Measurements from ENCODE around the gene DGKH. TPM values are rescaled to one million over a fixed set of nuclear protein-coding genes. Genes with fewer than 3 reads are reported as not detected.
"Not testable (repeated sequence)": the region's sequence is repeated elsewhere in the genome, so short reads cannot be mapped to it uniquely, and the experiment has no call there.

The DGKH gene
- total and polyA plus RNA-seq, 2 experiments from 2014 or later = 2.0 to 11.2 TPM

- no peak for TF ChIP-seq CTCF (IDR thresholded peaks at IDR 0.05; ENCODE audit: low read depth, low read length)
- H3K27ac ChIP-seq = no peak overlapping the region
- no peaks in the 10 kb centered on the region for H3K27me3 ChIP-seq
- no peaks in the 10 kb centered on the region for H3K36me3 ChIP-seq
- H3K4me1 ChIP-seq (ENCODE audit: low read depth) = no peaks in the 10 kb centered on the region
- H3K9me3 ChIP-seq (ENCODE audit: low read depth) = no peaks in the 10 kb centered on the region
- no peak overlapping the region for H3K4me3 ChIP-seq
- no peak for DNase-seq (ENCODE audit: low read depth in 1 of 2, low spot score in 1 of 2)
These were observed 36.3 kb downstream of the DGKH start for GRCh38 chr13:42084722-42085121.

- no peak overlapping the region for H3K4me3 ChIP-seq
- no peak for TF ChIP-seq CTCF (IDR thresholded peaks at IDR 0.05; ENCODE audit: low read depth, low read length)
- no peak for DNase-seq (ENCODE audit: low read depth in 1 of 2, low spot score in 1 of 2)
- H3K4me1 ChIP-seq (ENCODE audit: low read depth) = no peaks in the 10 kb centered on the region
- H3K36me3 ChIP-seq = no peaks in the 10 kb centered on the region
- H3K9me3 ChIP-seq (ENCODE audit: low read depth) = no peaks in the 10 kb centered on the region
- no peaks in the 10 kb centered on the region for H3K27me3 ChIP-seq
- no peak overlapping the region for H3K27ac ChIP-seq
These were observed 38.1 kb downstream of the DGKH start for GRCh38 chr13:42086582-42086981.

DNA sequence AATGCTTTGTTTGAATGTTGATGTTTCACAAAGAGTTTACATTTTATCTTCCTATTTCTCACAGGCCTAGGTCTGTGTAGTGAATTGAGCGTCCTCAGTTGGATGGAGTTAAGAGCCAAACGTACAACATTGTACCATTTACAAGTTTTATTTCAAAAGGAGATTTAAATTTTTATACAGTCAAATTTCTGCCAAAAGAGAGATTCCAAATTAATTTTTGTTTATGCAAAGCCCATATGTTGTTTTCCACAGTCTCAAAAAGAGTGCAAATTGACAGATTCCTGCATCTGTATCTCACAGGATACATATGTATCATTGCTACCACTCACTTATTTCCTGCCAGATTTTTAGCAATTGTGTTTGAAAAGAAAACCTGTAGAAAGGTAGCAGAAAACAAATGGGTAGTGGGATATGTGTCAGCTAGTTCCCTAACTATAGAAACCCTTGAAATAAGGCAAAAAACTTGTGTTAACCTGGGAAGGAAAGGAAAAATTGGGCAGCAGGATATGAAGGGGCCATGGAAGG is 46.1 kb downstream of the DGKH start:
- no peak for DNase-seq (ENCODE audit: low read depth in 1 of 2, low spot score in 1 of 2)
- no peak overlapping the region for H3K27ac ChIP-seq
- TF ChIP-seq CTCF (IDR thresholded peaks at IDR 0.05; ENCODE audit: low read depth, low read length) = no peak
- no peaks in the 10 kb centered on the region for H3K9me3 ChIP-seq (ENCODE audit: low read depth)
- H3K27me3 ChIP-seq = no peaks in the 10 kb centered on the region
- H3K36me3 ChIP-seq = no peaks in the 10 kb centered on the region
- H3K4me3 ChIP-seq = no peak overlapping the region
- H3K4me1 ChIP-seq (ENCODE audit: low read depth) = no peaks in the 10 kb centered on the region

DNA sequence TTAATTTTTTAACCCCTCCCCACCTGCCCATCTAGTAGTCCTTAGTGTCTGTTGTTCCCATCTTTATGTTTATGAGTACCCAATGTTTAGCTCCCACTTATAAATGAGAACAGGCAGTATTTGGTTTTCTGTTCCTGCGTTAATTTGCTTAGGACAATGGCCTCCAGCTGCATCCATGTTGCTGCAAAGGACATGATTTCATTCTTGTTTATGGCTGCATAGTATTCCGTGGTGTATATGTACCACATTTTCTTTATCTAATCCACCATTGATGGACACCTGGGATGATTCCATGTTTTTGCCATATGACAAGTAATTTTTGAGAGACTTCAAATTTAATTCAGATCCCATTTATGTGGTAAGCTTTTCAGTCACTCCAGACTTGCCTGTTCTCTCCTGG is 47.8 kb downstream of the DGKH start:
- H3K4me3 ChIP-seq; H3K36me3 ChIP-seq; DNase-seq (ENCODE audit: low read depth in 1 of 2, low spot score in 1 of 2); H3K27ac ChIP-seq; H3K27me3 ChIP-seq; H3K4me1 ChIP-seq (ENCODE audit: low read depth); H3K9me3 ChIP-seq (ENCODE audit: low read depth): not testable (repeated sequence)

- H3K9me3 ChIP-seq (ENCODE audit: low read depth) = no peaks in the 10 kb centered on the region
- no peak for DNase-seq (ENCODE audit: low read depth in 1 of 2, low spot score in 1 of 2)
- no peaks in the 10 kb centered on the region for H3K27me3 ChIP-seq
- no peaks in the 10 kb centered on the region for H3K36me3 ChIP-seq
- H3K4me1 ChIP-seq (ENCODE audit: low read depth) = no peaks in the 10 kb centered on the region
- no peak for TF ChIP-seq CTCF (IDR thresholded peaks at IDR 0.05; ENCODE audit: low read depth, low read length)
- no peak overlapping the region for H3K4me3 ChIP-seq
- no peak overlapping the region for H3K27ac ChIP-seq
These were observed 51.7 kb downstream of the DGKH start for GRCh38 chr13:42099962-42100675.

GRCh38 chr13:42100960-42101359 is 52.5 kb downstream of the DGKH start:
- H3K9me3 ChIP-seq (ENCODE audit: low read depth) = no peaks in the 10 kb centered on the region
- no peak for DNase-seq (ENCODE audit: low read depth in 1 of 2, low spot score in 1 of 2)
- no peaks in the 10 kb centered on the region for H3K4me1 ChIP-seq (ENCODE audit: low read depth)

More at GRCh38 chr13:42100960-42101359, 52.5 kb downstream of the DGKH start:
- Histone ChIP-seq H3K36me3 (no peaks in the 10 kb centered on the region), H3K4me3 (no peak overlapping the region), H3K27ac (no peak overlapping the region), H3K27me3 (no peaks in the 10 kb centered on the region)
- no peak for TF ChIP-seq CTCF (IDR thresholded peaks at IDR 0.05; ENCODE audit: low read depth, low read length)
